Measurements from ENCODE around the gene HOXD1. TPM values are rescaled to one million over a fixed set of nuclear protein-coding genes. Genes with fewer than 3 reads are reported as not detected.

HOXD1 gene
- total RNA-seq, 1 experiment from 2014 or later, result 0.18 TPM

GRCh38 chr2:176167398-176167797 lies 21.1 kb upstream of the HOXD1 start:
- TF ChIP-seq CTCF (IDR thresholded peaks at IDR 0.05), result no peak
- TF ChIP-seq REST (IDR thresholded peaks at IDR 0.05; ENCODE audit: insufficient read depth in 1 of 2, low read depth in 2 of 2, low read length in 1 of 2), result no peak
- no peak for TF ChIP-seq TCF7L2 (IDR thresholded peaks at IDR 0.05; ENCODE audit: low read depth, low read length)
- TF ChIP-seq SIN3A (IDR thresholded peaks at IDR 0.05; ENCODE audit: borderline replicate concordance, insufficient read depth, low read depth, low read length), result no peak
- no peak for TF ChIP-seq POLR2AphosphoS5 (IDR thresholded peaks at IDR 0.05; ENCODE audit: low read depth, low read length)
- intact Hi-C loops (cut with micrococcal nuclease; ENCODE audit: unreplicated experiment), result no loop called here
- H3K27ac ChIP-seq (ENCODE audit: low read length), result no peak overlapping the region
- H3K4me1 ChIP-seq (ENCODE audit: control insufficient read depth, insufficient read depth, low read length), result no peaks in the 10 kb centered on the region
- no peaks in the 10 kb centered on the region for H3K9me3 ChIP-seq (ENCODE audit: control insufficient read depth, insufficient read depth, low read depth, low read length)
- H3K4me3 ChIP-seq (ENCODE audit: low read depth in 2 of 2, low read length in 2 of 2), result no peak overlapping the region
- DNase-seq (ENCODE audit: low read depth, low spot score) (no peak), ATAC-seq (no peak)
- POLR2A ChIA-PET, result no interaction called here
- H3K36me3 ChIP-seq (ENCODE audit: control insufficient read depth, insufficient read depth, low read length), result no peaks in the 10 kb centered on the region
- BruUV-seq (replicated peaks), result no TSS peak
- in situ Hi-C loops (cut with HindIII; ENCODE audit: low pct_unique_long_range_greater_than_20kb, low sequenced_read_pairs), result no loop called here
- CTCF ChIA-PET, result no interaction called here
- no peaks in the 10 kb centered on the region for H3K27me3 ChIP-seq (ENCODE audit: control insufficient read depth, insufficient read depth, low read length)

GRCh38 chr2:176169181-176169580 lies 19.3 kb upstream of the HOXD1 start:
- ChIA-PET CTCF (no interaction called here), POLR2A (no interaction called here)
- intact Hi-C loops (cut with micrococcal nuclease; ENCODE audit: unreplicated experiment), result no loop called here
- no peak overlapping the region for H3K27ac ChIP-seq (ENCODE audit: low read length)
- BruUV-seq (replicated peaks), result no TSS peak
- no peaks in the 10 kb centered on the region for H3K36me3 ChIP-seq (ENCODE audit: control insufficient read depth, insufficient read depth, low read length)
- H3K4me3 ChIP-seq (ENCODE audit: low read depth in 2 of 2, low read length in 2 of 2), result no peak overlapping the region
- H3K27me3 ChIP-seq (ENCODE audit: control insufficient read depth, insufficient read depth, low read length), result no peaks in the 10 kb centered on the region
- no peaks in the 10 kb centered on the region for H3K9me3 ChIP-seq (ENCODE audit: control insufficient read depth, insufficient read depth, low read depth, low read length)
- H3K4me1 ChIP-seq (ENCODE audit: control insufficient read depth, insufficient read depth, low read length), result no peaks in the 10 kb centered on the region
- TF ChIP-seq REST (IDR thresholded peaks at IDR 0.05; ENCODE audit: insufficient read depth in 1 of 2, low read depth in 2 of 2, low read length in 1 of 2), result no peak
- TF ChIP-seq CTCF (IDR thresholded peaks at IDR 0.05), result no peak
- no peak for TF ChIP-seq SIN3A (IDR thresholded peaks at IDR 0.05; ENCODE audit: borderline replicate concordance, insufficient read depth, low read depth, low read length)
- no peak for TF ChIP-seq TCF7L2 (IDR thresholded peaks at IDR 0.05; ENCODE audit: low read depth, low read length)
- no peak for TF ChIP-seq POLR2AphosphoS5 (IDR thresholded peaks at IDR 0.05; ENCODE audit: low read depth, low read length)
- ATAC-seq (no peak), DNase-seq (ENCODE audit: low read depth, low spot score) (no peak)
- in situ Hi-C loops (cut with HindIII; ENCODE audit: low pct_unique_long_range_greater_than_20kb, low sequenced_read_pairs), result no loop called here
